Upper lobe of left lung (tissue), 4 donors: ENCODE results near the gene IER3IP1.
A peak's percentile ranks its signal among the peaks of the same experiment; 100 is the strongest.

ENCODE experiments used
- CTCF ChIP-seq, 6 experiments: fragments of 450-650 bp in 4 of 6; fragments of 200-600 bp in 2 of 6; sonication (generic) in 2 of 6; IDR thresholded peaks; one replicate each; pipeline ENCODE4 v1.5.1; 2016 to 2019; ENCODE audit warnings: antibody characterized with exemption in 6 of 6
- POLR2A ChIP-seq, 4 donors: fragments of 450-650 bp; IDR thresholded peaks; one replicate each; pipeline ENCODE4 v1.5.1; 2016 to 2017; ENCODE audit warnings: antibody characterized with exemption in 4 of 4, mild to moderate bottlenecking in 2 of 4

GRCh38 chr18:47204908-47205522 is 28.9 kb upstream of the IER3IP1 start:
- TF ChIP-seq POLR2A (IDR thresholded peaks at IDR 0.05) (no peak), CTCF (IDR thresholded peaks at IDR 0.05) (peak; percentile 55 to 78 (median 72))
